ENCODE measurements around the gene CAMSAP1.

DNA sequence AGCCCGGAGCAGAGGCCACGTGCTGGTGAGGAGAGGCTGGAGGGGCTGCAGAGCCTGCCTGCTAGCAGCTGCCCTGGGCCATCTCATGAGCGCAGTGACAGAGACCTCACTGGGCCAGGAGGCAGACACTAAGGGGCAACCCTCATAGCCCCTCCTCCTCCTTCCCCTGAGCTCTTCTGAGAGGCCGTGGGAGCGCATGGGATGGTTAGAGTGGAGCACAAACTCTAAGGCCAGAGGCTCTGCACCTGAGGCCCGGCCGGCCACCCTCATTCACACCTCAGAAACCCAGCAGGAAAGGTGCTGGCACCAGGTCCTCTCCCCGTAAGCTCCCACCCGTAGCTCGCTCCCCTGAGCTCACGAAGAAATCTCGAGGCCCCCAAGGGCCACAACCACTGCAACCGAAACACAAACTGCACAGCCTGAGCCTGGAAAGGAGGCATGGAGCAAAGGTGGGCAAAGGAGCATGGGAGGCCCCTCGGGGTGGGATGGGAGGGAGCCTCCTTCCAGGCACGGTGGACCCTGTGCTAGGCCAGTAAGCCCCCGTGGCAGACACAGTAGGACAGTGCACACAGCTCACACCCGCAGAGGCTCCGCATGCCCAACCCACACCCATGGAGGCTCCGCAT lies 17.7 kb downstream of the CAMSAP1 start:
- no peak for TF ChIP-seq POLR2A (IDR thresholded peaks at IDR 0.05)
- TF ChIP-seq, protein P1, sequence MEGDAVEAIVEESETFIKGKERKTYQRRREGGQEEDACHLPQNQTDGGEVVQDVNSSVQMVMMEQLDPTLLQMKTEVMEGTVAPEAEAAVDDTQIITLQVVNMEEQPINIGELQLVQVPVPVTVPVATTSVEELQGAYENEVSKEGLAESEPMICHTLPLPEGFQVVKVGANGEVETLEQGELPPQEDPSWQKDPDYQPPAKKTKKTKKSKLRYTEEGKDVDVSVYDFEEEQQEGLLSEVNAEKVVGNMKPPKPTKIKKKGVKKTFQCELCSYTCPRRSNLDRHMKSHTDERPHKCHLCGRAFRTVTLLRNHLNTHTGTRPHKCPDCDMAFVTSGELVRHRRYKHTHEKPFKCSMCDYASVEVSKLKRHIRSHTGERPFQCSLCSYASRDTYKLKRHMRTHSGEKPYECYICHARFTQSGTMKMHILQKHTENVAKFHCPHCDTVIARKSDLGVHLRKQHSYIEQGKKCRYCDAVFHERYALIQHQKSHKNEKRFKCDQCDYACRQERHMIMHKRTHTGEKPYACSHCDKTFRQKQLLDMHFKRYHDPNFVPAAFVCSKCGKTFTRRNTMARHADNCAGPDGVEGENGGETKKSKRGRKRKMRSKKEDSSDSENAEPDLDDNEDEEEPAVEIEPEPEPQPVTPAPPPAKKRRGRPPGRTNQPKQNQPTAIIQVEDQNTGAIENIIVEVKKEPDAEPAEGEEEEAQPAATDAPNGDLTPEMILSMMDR (IDR thresholded peaks at IDR 0.05), result no peak

Data from esophagus squamous epithelium (tissue), 4 donors.